ENCODE data around the gene OTUD3. TPM values are rescaled to one million over a fixed set of nuclear protein-coding genes. Genes with fewer than 3 reads are reported as not detected.

Gene OTUD3
- total and polyA plus RNA-seq, 2 experiments from 2014 or later: 3.0 to 9.3 TPM

GRCh38 chr1:19954059-19954458 lies 71.9 kb downstream of the OTUD3 start:
- Histone ChIP-seq H3K4me3 (no peak overlapping the region), H3K4me1 (ENCODE audit: insufficient read depth) (no peaks in the 10 kb centered on the region), H3K36me3 (replicated peaks; ENCODE audit: insufficient read depth, low read depth) (no peaks in the 10 kb centered on the region), H3K9me3 (ENCODE audit: low read depth) (no peaks in the 10 kb centered on the region), H3K9me2 (replicated peaks; ENCODE audit: insufficient read depth) (no peaks in the 10 kb centered on the region), H4K20me1 (ENCODE audit: insufficient read depth, poor library complexity, severe bottlenecking) (no peaks in the 10 kb centered on the region), H3K27ac (no peak overlapping the region), H3K79me2 (no peaks in the 10 kb centered on the region), H3K27me3 (no peaks in the 10 kb centered on the region), H3K4me2 (no peak overlapping the region), H2AFZ (no peak overlapping the region)
- TF ChIP-seq, protein P1, sequence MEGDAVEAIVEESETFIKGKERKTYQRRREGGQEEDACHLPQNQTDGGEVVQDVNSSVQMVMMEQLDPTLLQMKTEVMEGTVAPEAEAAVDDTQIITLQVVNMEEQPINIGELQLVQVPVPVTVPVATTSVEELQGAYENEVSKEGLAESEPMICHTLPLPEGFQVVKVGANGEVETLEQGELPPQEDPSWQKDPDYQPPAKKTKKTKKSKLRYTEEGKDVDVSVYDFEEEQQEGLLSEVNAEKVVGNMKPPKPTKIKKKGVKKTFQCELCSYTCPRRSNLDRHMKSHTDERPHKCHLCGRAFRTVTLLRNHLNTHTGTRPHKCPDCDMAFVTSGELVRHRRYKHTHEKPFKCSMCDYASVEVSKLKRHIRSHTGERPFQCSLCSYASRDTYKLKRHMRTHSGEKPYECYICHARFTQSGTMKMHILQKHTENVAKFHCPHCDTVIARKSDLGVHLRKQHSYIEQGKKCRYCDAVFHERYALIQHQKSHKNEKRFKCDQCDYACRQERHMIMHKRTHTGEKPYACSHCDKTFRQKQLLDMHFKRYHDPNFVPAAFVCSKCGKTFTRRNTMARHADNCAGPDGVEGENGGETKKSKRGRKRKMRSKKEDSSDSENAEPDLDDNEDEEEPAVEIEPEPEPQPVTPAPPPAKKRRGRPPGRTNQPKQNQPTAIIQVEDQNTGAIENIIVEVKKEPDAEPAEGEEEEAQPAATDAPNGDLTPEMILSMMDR (IDR thresholded peaks at IDR 0.05; ENCODE audit: poor library complexity): no peak
- TF ChIP-seq EZH2phosphoT487 (IDR thresholded peaks at IDR 0.05; ENCODE audit: low read depth, severe bottlenecking, unreplicated experiment): no peak
- WGBS (ENCODE audit: low lambda C conversion rate, missing lambda C conversion rate): 92% methylated on average over 2 of the region's 2 CpGs
- no peak for DNase-seq (ENCODE audit: low spot score)

- no peaks in the 10 kb centered on the region for H3K9me3 ChIP-seq (ENCODE audit: low read depth)
Observed at GRCh38 chr1:19955534-19956170, 73.5 kb downstream of the OTUD3 start.

DNA sequence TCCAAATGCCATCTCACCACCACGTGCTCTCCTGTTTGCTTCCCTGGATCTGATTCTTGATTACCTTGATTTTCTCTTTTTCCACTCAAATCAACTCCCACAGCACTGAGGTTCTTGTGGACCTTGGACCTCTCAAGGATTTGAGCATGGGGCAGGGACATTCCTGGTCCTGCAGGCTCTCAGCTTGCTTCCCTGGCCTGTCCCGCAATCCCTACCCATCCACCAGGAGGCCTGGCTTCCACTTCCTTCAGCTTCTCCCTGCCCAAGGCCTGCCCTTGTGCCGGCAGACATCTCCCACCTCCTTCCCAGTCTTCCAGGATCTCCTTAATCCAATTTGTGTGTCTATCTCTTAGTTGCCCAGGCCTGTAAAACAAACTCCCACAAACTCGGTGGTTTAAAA lies 75.6 kb downstream of the OTUD3 start:
- Histone ChIP-seq H3K4me1 (ENCODE audit: insufficient read depth) (no peaks in the 10 kb centered on the region), H2AFZ (no peak overlapping the region), H3K9me3 (ENCODE audit: low read depth) (no peaks in the 10 kb centered on the region), H3K4me3 (no peak overlapping the region), H3K27me3 (no peaks in the 10 kb centered on the region), H3K36me3 (replicated peaks; ENCODE audit: insufficient read depth, low read depth) (no peaks in the 10 kb centered on the region), H3K27ac (no peak overlapping the region), H3K9me2 (replicated peaks; ENCODE audit: insufficient read depth) (no peaks in the 10 kb centered on the region), H3K79me2 (no peaks in the 10 kb centered on the region), H3K4me2 (no peak overlapping the region), H4K20me1 (ENCODE audit: insufficient read depth, poor library complexity, severe bottlenecking) (no peaks in the 10 kb centered on the region)
- TF ChIP-seq, protein P1 (IDR thresholded peaks at IDR 0.05; ENCODE audit: poor library complexity): no peak
- TF ChIP-seq EZH2 (IDR thresholded peaks at IDR 0.05; ENCODE audit: borderline replicate concordance) (no peak), EZH2phosphoT487 (IDR thresholded peaks at IDR 0.05; ENCODE audit: low read depth, severe bottlenecking, unreplicated experiment) (no peak)
- 65% methylated on average over 4 of the region's 4 CpGs for WGBS (ENCODE audit: low lambda C conversion rate, missing lambda C conversion rate)
- DNase-seq (ENCODE audit: low spot score): no peak

More at GRCh38 chr1:19955534-19956170, 73.5 kb downstream of the OTUD3 start:
- Histone ChIP-seq H3K4me1 (ENCODE audit: insufficient read depth) (no peaks in the 10 kb centered on the region), H4K20me1 (ENCODE audit: insufficient read depth, poor library complexity, severe bottlenecking) (no peaks in the 10 kb centered on the region), H3K27ac (no peak overlapping the region), H3K79me2 (no peaks in the 10 kb centered on the region), H3K27me3 (no peaks in the 10 kb centered on the region), H3K4me2 (no peak overlapping the region), H3K9me2 (replicated peaks; ENCODE audit: insufficient read depth) (no peaks in the 10 kb centered on the region), H3K4me3 (no peak overlapping the region), H2AFZ (no peak overlapping the region), H3K36me3 (replicated peaks; ENCODE audit: insufficient read depth, low read depth) (no peaks in the 10 kb centered on the region)
- no peak for TF ChIP-seq EZH2phosphoT487 (IDR thresholded peaks at IDR 0.05; ENCODE audit: low read depth, severe bottlenecking, unreplicated experiment)
- TF ChIP-seq EZH2 (IDR thresholded peaks at IDR 0.05; ENCODE audit: borderline replicate concordance): no peak
- TF ChIP-seq, protein P1 (IDR thresholded peaks at IDR 0.05; ENCODE audit: poor library complexity): no peak
- DNase-seq (ENCODE audit: low spot score): no peak
- WGBS (ENCODE audit: low lambda C conversion rate, missing lambda C conversion rate): 89% methylated on average over 11 of the region's 11 CpGs

Data from hepatocyte (in vitro differentiated cells).